Measurements from ENCODE around the gene EEF2K. TPM values are rescaled to one million over a fixed set of nuclear protein-coding genes. Genes with fewer than 3 reads are reported as not detected.

The EEF2K gene
- total and polyA plus RNA-seq, 2 of the 13 experiments (the other 11 are each of a cell fraction or from before 2014, with no cell fraction given): 22.0 to 23.8 TPM

- peak; percentile 78 for TF ChIP-seq FOXA3 (CRISPR knock-in tag; IDR thresholded peaks at IDR 0.05)
- peak; percentile 76 for TF ChIP-seq THAP11 (CRISPR knock-in tag; IDR thresholded peaks at IDR 0.05)
- TF ChIP-seq ZNF205 (CRISPR knock-in tag; IDR thresholded peaks at IDR 0.05): peak; percentile 71
- peak; percentile 32 for TF ChIP-seq FOSL2 (CRISPR knock-in tag; IDR thresholded peaks at IDR 0.05)
- no peak for TF ChIP-seq BRD4 (CRISPR knock-in tag; IDR thresholded peaks at IDR 0.05)
- no peak; the same call in 1 of the 2 replicates for TF ChIP-seq GTF2F1 (IDR thresholded peaks at IDR 0.05; ENCODE audit: low read length)
- TF ChIP-seq RARG (CRISPR knock-in tag; IDR thresholded peaks at IDR 0.05; ENCODE audit: low read depth): peak; percentile 78; the same call in 1 of the 2 replicates
- no peak; the same call in 1 of the 2 replicates for TF ChIP-seq ZNF724P (CRISPR knock-in tag; IDR thresholded peaks at IDR 0.05; ENCODE audit: borderline replicate concordance)
- TF ChIP-seq ZNF34 (CRISPR knock-in tag; IDR thresholded peaks at IDR 0.05; ENCODE audit: borderline replicate concordance): 0 out of 2 replicates have a peak, but pooled peaks have one; percentile 44
- peak; percentile 76 for TF ChIP-seq ZBTB7B (CRISPR knock-in tag; IDR thresholded peaks at IDR 0.05)
- TF ChIP-seq ZNF337 (CRISPR knock-in tag; IDR thresholded peaks at IDR 0.05; ENCODE audit: borderline replicate concordance, low read depth): no peak
- TF ChIP-seq ZFYVE20 (CRISPR knock-in tag; IDR thresholded peaks at IDR 0.05; ENCODE audit: borderline replicate concordance, low read depth): no peak; the same call in 1 of the 2 replicates
- peak in 1 of 2 experiments; percentile 19; a peak in 1 of 4 replicates for TF ChIP-seq REST (IDR thresholded peaks at IDR 0.05; ENCODE audit: borderline replicate concordance in 1 of 2, low read depth in 1 of 2, low read length in 2 of 2)
- TF ChIP-seq ZBTB42 (CRISPR knock-in tag; IDR thresholded peaks at IDR 0.05): no peak
- TF ChIP-seq PATZ1 (CRISPR knock-in tag; IDR thresholded peaks at IDR 0.05): peak; percentile 92
- TF ChIP-seq ZNF790 (CRISPR knock-in tag; IDR thresholded peaks at IDR 0.05; ENCODE audit: borderline replicate concordance): no peak
- TF ChIP-seq CENPBD1 (CRISPR knock-in tag; IDR thresholded peaks at IDR 0.05; ENCODE audit: borderline replicate concordance, low read depth): 0 out of 2 replicates have a peak, but pooled peaks have one; percentile 24
- 0 out of 2 replicates have a peak, but pooled peaks have one; percentile 22 for TF ChIP-seq GMEB2 (CRISPR knock-in tag; IDR thresholded peaks at IDR 0.05; ENCODE audit: low read depth)
- no peak for TF ChIP-seq GPBP1L1 (CRISPR knock-in tag; IDR thresholded peaks at IDR 0.05)
Measured at GRCh38 chr16:22297871-22298733, 92.0 kb downstream of the EEF2K start (continued).

Data from HepG2 (cell line).